ENCODE results near the gene ROR1.

- TF ChIP-seq RFX5 (IDR thresholded peaks at IDR 0.05; ENCODE audit: low read depth, low read length): no peak
- no peak for TF ChIP-seq CTCF (conservative IDR thresholded peaks at IDR 0.05; ENCODE audit: low read depth, low read length)
- TF ChIP-seq CEBPB (IDR thresholded peaks at IDR 0.05; ENCODE audit: low read depth, low read length): no peak
- TF ChIP-seq CHD1 (IDR thresholded peaks at IDR 0.05; ENCODE audit: low read depth, low read length): no peak
Observed at GRCh38 chr1:63797056-63797726, 23.4 kb downstream of the ROR1 start.
